GM12878 (cell line): ENCODE results near the gene BCAR3. TPM values are rescaled to one million over a fixed set of nuclear protein-coding genes. Genes with fewer than 3 reads are reported as not detected.

Source experiments
- ATAC-seq: fragments of 200-7000 bp; cut with Tn5 transposase; 3 replicates; pipeline ENCODE4 v1.9.1; 2020; ENCODE audit warnings: mild to moderate bottlenecking, moderate library complexity
- BruUV-seq: library from RNA; stranded (reverse); fragments of 400-500 nt; replicated peaks from 2 replicates; lab custom pipeline; 2021; lab: Mats Ljungman, UMichigan
- CTCF ChIA-PET: fragments of 300-600 bp; sonication (Branson Sonifier 250); formaldehyde crosslinking; extraction: SDS; loops from one replicate; lab custom pipeline; 2021; ENCODE audit warnings: inconsistent platforms; lab: Yijun Ruan, JAX
- POLR2A ChIA-PET: fragments of 350-600 bp; formaldehyde crosslinking; extraction: SDS; loops from one replicate; lab custom pipeline; 2021; ENCODE audit warnings: inconsistent platforms; lab: Charles Lee
- RAD21 ChIA-PET: fragments of 300-600 bp; sonication (Branson Sonifier 250); formaldehyde crosslinking; loops from one replicate; lab custom pipeline; 2023; ENCODE audit warnings: antibody characterized with exemption; ENCODE audit not compliant: unreplicated experiment; lab: Charles Lee
- SMC1A ChIA-PET: fragments of 300-600 bp; sonication (Branson Sonifier 250); formaldehyde crosslinking; loops from one replicate; lab custom pipeline; 2023; ENCODE audit not compliant: unreplicated experiment, uncharacterized antibody; lab: Charles Lee
- DNase-seq: peaks from one replicate; pipeline ENCODE4 v3.0.0-alpha.2; 2011; ENCODE audit warnings: low read depth, low spot score
- FAIRE-seq: peaks from 3 replicates; lab custom pipeline; 2011; peaks lifted over from hg19 to GRCh38; lab: Jason Lieb, UNC
- H2AFZ ChIP-seq: 2 replicates; pipeline ENCODE4 v1.6.0; 2011; ENCODE audit warnings: low read depth, low read length, control low read depth; ENCODE audit not compliant: control insufficient read depth
- H3K27ac ChIP-seq: 2 replicates; pipeline ENCODE4 v1.5.1; 2011; ENCODE audit warnings: control low read depth; ENCODE audit not compliant: control insufficient read depth, insufficient read depth
- H3K27me3 ChIP-seq, 2 experiments: replicated peaks in 1 of 2; 2 replicates each; pipeline versions ENCODE4 v1.6.0 to v1.6.1; 2011; ENCODE audit warnings: low read length in 1 of 2; ENCODE audit not compliant: control insufficient read depth in 2 of 2, insufficient read depth in 2 of 2
- H3K36me3 ChIP-seq, 2 experiments: 2 replicates each; pipeline ENCODE4 v1.5.1; 2011; ENCODE audit warnings: low read length in 1 of 2; ENCODE audit not compliant: control insufficient read depth in 2 of 2, insufficient read depth in 2 of 2
- H3K4me1 ChIP-seq: 2 replicates; pipeline ENCODE4 v1.6.1; 2011; ENCODE audit warnings: mild to moderate bottlenecking, low read length, moderate library complexity, mixed read lengths; ENCODE audit not compliant: control insufficient read depth, insufficient read depth
- H3K4me2 ChIP-seq: 2 replicates; pipeline ENCODE4 v1.6.0; 2011; ENCODE audit warnings: control low read depth; ENCODE audit not compliant: control insufficient read depth, insufficient read depth
- H3K4me3 ChIP-seq: fragments of 200-600 bp; sonication (generic); 2 replicates; pipeline ENCODE4 v1.5.1; 2016
- H3K79me2 ChIP-seq: 2 replicates; pipeline ENCODE4 v1.6.0; 2011; ENCODE audit warnings: low read length; ENCODE audit not compliant: control insufficient read depth, insufficient read depth
- H3K9ac ChIP-seq: 2 replicates; pipeline ENCODE4 v1.8.0; 2011; ENCODE audit warnings: low read length, control low read depth, mixed read lengths; ENCODE audit not compliant: control insufficient read depth, insufficient read depth
- H3K9me3 ChIP-seq: replicated peaks from 3 replicates; pipeline ENCODE4 v1.5.1; 2011; ENCODE audit warnings: mild to moderate bottlenecking, low read length; ENCODE audit not compliant: control insufficient read depth, insufficient read depth
- H4K20me1 ChIP-seq: 2 replicates; pipeline ENCODE4 v1.6.0; 2011; ENCODE audit not compliant: control insufficient read depth, insufficient read depth
- CREM ChIP-seq: IDR thresholded peaks from 2 replicates; pipeline ENCODE4 v1.6.1; 2014; ENCODE audit warnings: antibody characterized with exemption, low read depth
- JUND ChIP-seq: IDR thresholded peaks from 2 replicates; pipeline ENCODE4 v1.6.1; 2012; ENCODE audit warnings: low read depth, mild to moderate bottlenecking, low read length, improper control_type of control experiment, moderate library complexity
- KAT2A ChIP-seq: conservative IDR thresholded peaks from 2 replicates; pipeline ENCODE4 v1.6.1; 2011; ENCODE audit warnings: low read depth, low read length; ENCODE audit not compliant: control insufficient read depth
- NFYA ChIP-seq: IDR thresholded peaks from 2 replicates; pipeline ENCODE4 v1.6.1; 2011; ENCODE audit warnings: low read depth, mild to moderate bottlenecking, low read length, improper control_type of control experiment, borderline replicate concordance
- NR2F1 ChIP-seq: fragments of 450-650 bp; conservative IDR thresholded peaks from 2 replicates; pipeline ENCODE4 v1.6.1; 2017; ENCODE audit warnings: mild to moderate bottlenecking
- POLR2AphosphoS5 ChIP-seq: IDR thresholded peaks from 2 replicates; pipeline ENCODE4 v1.6.1; 2011; ENCODE audit warnings: mild to moderate bottlenecking, low read length, inconsistent platforms
- SKIL ChIP-seq: fragments of 450-650 bp; IDR thresholded peaks from 2 replicates; pipeline ENCODE4 v1.6.1; 2017; ENCODE audit warnings: mild to moderate bottlenecking, low read depth, inconsistent platforms; ENCODE audit not compliant: poor library complexity, severe bottlenecking
- TARDBP ChIP-seq: IDR thresholded peaks from 2 replicates; pipeline ENCODE4 v1.6.1; 2016; ENCODE audit warnings: borderline replicate concordance
- ZBTB33 ChIP-seq: fragments of 450-650 bp; IDR thresholded peaks from 2 replicates; pipeline ENCODE4 v1.6.1; 2017; ENCODE audit warnings: mild to moderate bottlenecking
- ZNF24 ChIP-seq: fragments of 450-650 bp; IDR thresholded peaks from 2 replicates; pipeline ENCODE4 v1.6.1; 2017; ENCODE audit warnings: antibody characterized with exemption, mild to moderate bottlenecking
- ZNF687 ChIP-seq: fragments of 450-650 bp; IDR thresholded peaks from 2 replicates; pipeline ENCODE4 v1.6.1; 2017; ENCODE audit warnings: mild to moderate bottlenecking, moderate library complexity
- ZZZ3 ChIP-seq: IDR thresholded peaks from 2 replicates; pipeline ENCODE4 v1.6.1; 2011; ENCODE audit warnings: low read depth; ENCODE audit not compliant: control insufficient read depth, insufficient read length
- WGBS: methylation state at CpG from one replicate; pipeline ENCODE4 v1.1.6; 2016; ENCODE audit warnings: low lambda C conversion rate; ENCODE audit not compliant: insufficient replicate concordance, insufficient coverage; ENCODE audit errors: missing lambda C conversion rate; 5-methylcytosine and 5-hydroxymethylcytosine counted together
- in situ Hi-C: fragments of 300-500 bp; cut with MboI; formaldehyde crosslinking; loops from 9 replicates; pipeline ENCODE4 v1.14.3; 2018; ENCODE audit warnings: mixed read lengths
- intact Hi-C: fragments of 100-400 bp; cut with micrococcal nuclease; formaldehyde crosslinking; loops from one replicate; pipeline ENCODE4 v1.14.2; 2022; ENCODE audit not compliant: unreplicated experiment
- polyA plus RNA-seq, 11 experiments: library from polyadenylated mRNA; depleted of rRNA in 4 of 11; unstranded in 6 of 11; stranded (reverse) in 5 of 11; fragments of >200 nt; fragmentation: Nextera tagmentation in 4 of 11; fragmentation: Illumina TruSeq in 1 of 11; extraction: Ambion mirVana in 4 of 11; extraction: Trizol in 1 of 11; gene quantifications; 1 replicate in 1 of 11; 2 replicates in 10 of 11; pipeline versions ENCODE4 v1.2.1 to v1.2.3, GENCODE V29; 2011 to 2016; ENCODE audit warnings: inconsistent platforms in 2 of 11, missing spikeins in 2 of 11, low read depth in 1 of 11
- total RNA-seq, 4 experiments: library from RNA; depleted of rRNA in 3 of 4; stranded (reverse); fragments of >200 nt in 3 of 4; fragmentation: Illumina TruSeq in 1 of 4; extraction: Trizol in 1 of 4; gene quantifications; 2 replicates each; pipeline versions ENCODE4 v1.2.1 to v1.2.3, GENCODE V29; 2013 to 2021

The BCAR3 gene
- total and polyA plus RNA-seq, 10 of the 15 experiments (the other 5 are each of a cell fraction or from before 2014, with no cell fraction given), result 1.3 to 6.6 (median 1.8) TPM

- TF ChIP-seq TARDBP (no peak), CREM (no peak), NFYA (no peak), ZZZ3 (no peak)
Measured at GRCh38 chr1:93700532-93701469, 19.2 kb upstream of the BCAR3 start (continued).

GRCh38 chr1:93699503-93700168 is 18.0 kb upstream of the BCAR3 start:
- H3K9me3 ChIP-seq, result no peaks in the 10 kb centered on the region
- no TSS peak for BruUV-seq
- no peaks in the 10 kb centered on the region for H4K20me1 ChIP-seq
- ChIA-PET RAD21 (interaction anchor here (0.7 to 0.9 kb wide), 3 partner anchors 11 to 18 kb away, joined by 3 read pairs; partner anchors contain the start of gene BCAR3), SMC1A (interaction anchor here (0.6 to 11.9 kb wide), 5 partner anchors 11 to 45 kb away, joined by 3 to 137 read pairs (median 7); no protein-coding TSS in a partner anchor), CTCF (interaction anchor here (0.7 to 9.1 kb wide), 4 partner anchors 8 to 395 kb away, joined by 3 to 49 read pairs (median 3); no protein-coding TSS in a partner anchor), POLR2A (interaction anchor here (0.6 to 1.1 kb wide), 3 partner anchors 14 to 840 kb away, joined by 3 read pairs; no protein-coding TSS in a partner anchor)
- H3K4me2 ChIP-seq, result no peak overlapping the region
- DNase-seq, result no peak
- H3K9ac ChIP-seq, result no peak overlapping the region
- intact Hi-C loops (no loop called here), in situ Hi-C loops (no loop called here)
- no peak overlapping the region for H3K27ac ChIP-seq
- FAIRE-seq, result no peak
- H3K36me3 ChIP-seq, result no peaks in the 10 kb centered on the region
- H3K4me1 ChIP-seq, result peaks cover 54% of the 10 kb centered on the region
- H3K27me3 ChIP-seq, result no peaks in the 10 kb centered on the region
- H3K4me3 ChIP-seq, result no peak overlapping the region
- H2AFZ ChIP-seq, result no peak overlapping the region
- H3K79me2 ChIP-seq, result no peaks in the 10 kb centered on the region
- no peak for ATAC-seq
- 85% methylated on average over 5 of the region's 5 CpGs for WGBS
- no peak for TF ChIP-seq POLR2AphosphoS5
- no peak for TF ChIP-seq KAT2A
- TF ChIP-seq SKIL, result no peak
- TF ChIP-seq ZBTB33, result no peak
- no peak for TF ChIP-seq ZNF687
- TF ChIP-seq JUND, result no peak
- TF ChIP-seq NR2F1, result no peak
- no peak for TF ChIP-seq ZNF24
